Measurements from ENCODE around the gene ITPRIP. TPM values are rescaled to one million over a fixed set of nuclear protein-coding genes. Genes with fewer than 3 reads are reported as not detected.

ITPRIP gene
- total RNA-seq, 1 experiment from 2014 or later = 12.0 TPM

DNA sequence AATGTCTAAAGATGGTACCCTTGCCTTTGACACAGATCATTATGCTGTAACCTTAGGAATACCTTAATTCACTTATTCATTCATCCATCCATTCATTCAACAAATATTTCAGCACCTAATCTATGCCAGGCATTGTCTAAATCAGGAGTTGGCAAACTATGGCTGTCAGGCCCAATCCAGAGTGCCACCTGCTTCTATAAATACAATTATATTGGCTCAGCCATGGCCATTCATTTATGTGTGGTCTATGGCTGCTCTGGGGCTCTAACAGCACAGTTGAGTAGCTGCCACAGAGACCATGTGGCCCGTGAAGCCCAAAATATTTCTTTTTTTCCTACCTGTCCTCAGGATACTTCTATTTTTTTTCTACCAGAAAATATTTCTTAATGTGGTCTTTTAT, 6.0 kb upstream of the ITPRIP start (continued):
- TF ChIP-seq POLR2AphosphoS5 (IDR thresholded peaks at IDR 0.05; ENCODE audit: low read depth, low read length) (no peak), EZH2 (IDR thresholded peaks at IDR 0.05) (no peak), EGR1 (IDR thresholded peaks at IDR 0.05; ENCODE audit: low read depth) (no peak), SP1 (IDR thresholded peaks at IDR 0.05; ENCODE audit: low read depth) (no peak)

DNA sequence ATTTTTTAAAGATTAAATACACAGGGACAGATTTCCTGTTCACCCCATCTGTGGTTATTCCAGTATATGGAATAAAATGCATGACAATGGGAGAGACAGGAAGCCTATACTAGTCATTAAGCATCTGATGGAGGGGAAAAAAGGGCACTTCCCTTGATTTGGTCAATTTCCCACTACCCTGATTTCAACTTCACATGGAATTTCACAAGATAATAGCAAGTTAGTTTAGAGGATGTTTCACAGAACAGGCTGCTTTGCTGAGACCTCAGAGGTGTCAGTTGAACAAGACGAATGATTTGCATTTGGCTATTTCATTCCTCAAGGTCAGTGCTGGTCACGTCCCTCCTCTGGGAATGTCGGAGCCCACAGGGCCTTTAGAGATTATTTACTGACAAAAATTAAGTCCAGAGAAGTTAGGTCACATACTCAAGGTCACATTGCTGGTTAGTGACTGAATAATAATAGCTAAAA, 4.7 kb upstream of the ITPRIP start:
- no peaks in the 10 kb centered on the region for H3K36me3 ChIP-seq (ENCODE audit: control insufficient read depth in 1 of 2, insufficient read depth in 2 of 2, low read length in 2 of 2)
- H3K9me2 ChIP-seq (ENCODE audit: insufficient read depth) = no peaks in the 10 kb centered on the region
- TF ChIP-seq ZBTB33 (IDR thresholded peaks at IDR 0.05; ENCODE audit: extremely low read depth, insufficient replicate concordance, low read length) (no peak), CEBPB (IDR thresholded peaks at IDR 0.05; ENCODE audit: low read depth) (no peak), CTCF (IDR thresholded peaks at IDR 0.05 in 2 of 3, conservative IDR thresholded peaks at IDR 0.05 in 1 of 3; ENCODE audit: borderline replicate concordance in 1 of 3, insufficient read depth in 1 of 3, low read depth in 2 of 3, low read length in 2 of 3) (no peak), SRF (IDR thresholded peaks at IDR 0.05; ENCODE audit: low read depth) (no peak), ZFX (IDR thresholded peaks at IDR 0.05) (no peak), SP1 (IDR thresholded peaks at IDR 0.05; ENCODE audit: low read depth) (no peak), EZH2 (IDR thresholded peaks at IDR 0.05) (no peak), YY1 (IDR thresholded peaks at IDR 0.05; ENCODE audit: extremely low read depth, insufficient replicate concordance, low read depth, low read length) (no peak), POLR2A (IDR thresholded peaks at IDR 0.05; ENCODE audit: borderline replicate concordance, extremely low read depth, insufficient read depth, insufficient read length) (no peak)
- TF ChIP-seq, protein P1, sequence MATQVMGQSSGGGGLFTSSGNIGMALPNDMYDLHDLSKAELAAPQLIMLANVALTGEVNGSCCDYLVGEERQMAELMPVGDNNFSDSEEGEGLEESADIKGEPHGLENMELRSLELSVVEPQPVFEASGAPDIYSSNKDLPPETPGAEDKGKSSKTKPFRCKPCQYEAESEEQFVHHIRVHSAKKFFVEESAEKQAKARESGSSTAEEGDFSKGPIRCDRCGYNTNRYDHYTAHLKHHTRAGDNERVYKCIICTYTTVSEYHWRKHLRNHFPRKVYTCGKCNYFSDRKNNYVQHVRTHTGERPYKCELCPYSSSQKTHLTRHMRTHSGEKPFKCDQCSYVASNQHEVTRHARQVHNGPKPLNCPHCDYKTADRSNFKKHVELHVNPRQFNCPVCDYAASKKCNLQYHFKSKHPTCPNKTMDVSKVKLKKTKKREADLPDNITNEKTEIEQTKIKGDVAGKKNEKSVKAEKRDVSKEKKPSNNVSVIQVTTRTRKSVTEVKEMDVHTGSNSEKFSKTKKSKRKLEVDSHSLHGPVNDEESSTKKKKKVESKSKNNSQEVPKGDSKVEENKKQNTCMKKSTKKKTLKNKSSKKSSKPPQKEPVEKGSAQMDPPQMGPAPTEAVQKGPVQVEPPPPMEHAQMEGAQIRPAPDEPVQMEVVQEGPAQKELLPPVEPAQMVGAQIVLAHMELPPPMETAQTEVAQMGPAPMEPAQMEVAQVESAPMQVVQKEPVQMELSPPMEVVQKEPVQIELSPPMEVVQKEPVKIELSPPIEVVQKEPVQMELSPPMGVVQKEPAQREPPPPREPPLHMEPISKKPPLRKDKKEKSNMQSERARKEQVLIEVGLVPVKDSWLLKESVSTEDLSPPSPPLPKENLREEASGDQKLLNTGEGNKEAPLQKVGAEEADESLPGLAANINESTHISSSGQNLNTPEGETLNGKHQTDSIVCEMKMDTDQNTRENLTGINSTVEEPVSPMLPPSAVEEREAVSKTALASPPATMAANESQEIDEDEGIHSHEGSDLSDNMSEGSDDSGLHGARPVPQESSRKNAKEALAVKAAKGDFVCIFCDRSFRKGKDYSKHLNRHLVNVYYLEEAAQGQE (IDR thresholded peaks at IDR 0.05; ENCODE audit: low read depth) = no peak
- TF ChIP-seq, protein P2, sequence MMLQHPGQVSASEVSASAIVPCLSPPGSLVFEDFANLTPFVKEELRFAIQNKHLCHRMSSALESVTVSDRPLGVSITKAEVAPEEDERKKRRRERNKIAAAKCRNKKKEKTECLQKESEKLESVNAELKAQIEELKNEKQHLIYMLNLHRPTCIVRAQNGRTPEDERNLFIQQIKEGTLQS (IDR thresholded peaks at IDR 0.05) = no peak
- H3K4me1 ChIP-seq (ENCODE audit: control insufficient read depth in 1 of 2, insufficient read depth in 2 of 2, low read length in 2 of 2) = peaks cover 13 to 16% of the 10 kb centered on the region in 2 experiments
- ChIA-PET CTCF (interaction anchor here (1.4 kb wide), 1 partner anchor 9 kb away, joined by 4 read pairs; no protein-coding TSS in a partner anchor), RAD21 (ENCODE audit: low non-redundant PET in 1 of 2, low total read pairs in 2 of 2, uncharacterized antibody in 2 of 2, unreplicated experiment in 2 of 2) (no interaction called here), POLR2A (no interaction called here)
- H3K9me3 ChIP-seq (ENCODE audit: control insufficient read depth in 1 of 2, insufficient read depth in 1 of 2, low read depth in 1 of 2, low read length in 2 of 2) = no peaks in the 10 kb centered on the region
- ATAC-seq = no peak
- H3K27me3 ChIP-seq (ENCODE audit: insufficient read depth, low read length) = no peaks in the 10 kb centered on the region
- no peak overlapping the region for H3K27ac ChIP-seq (ENCODE audit: low read depth, low read length)
- no peak overlapping the region for H3K4me3 ChIP-seq (replicated peaks in 1 of 2; ENCODE audit: low read depth in 1 of 2, low read length in 2 of 2)
- H2AFZ ChIP-seq (ENCODE audit: low read depth, low read length, poor library complexity, severe bottlenecking) = no peak overlapping the region
- H3K79me2 ChIP-seq (ENCODE audit: insufficient read depth, low read length) = peaks cover under 1% of the 10 kb centered on the region; the same call in 1 of the 2 replicates
- no peaks in the 10 kb centered on the region for H4K20me1 ChIP-seq (ENCODE audit: insufficient read depth)
- no peak overlapping the region for H3K4me2 ChIP-seq (ENCODE audit: low read length)
- BruUV-seq (replicated peaks) = no TSS peak
- H3K9ac ChIP-seq (ENCODE audit: low read length) = no peak overlapping the region
- intact Hi-C loops (cut with micrococcal nuclease) = no loop called here
- no peak for DNase-seq (ENCODE audit: low read depth, low spot score)

Data from HCT116 (cell line).